ENCODE results near the gene ADGRD2.
A peak's percentile ranks its signal among the peaks of the same experiment; 100 is the strongest.
"Not testable (repeated sequence)": the region's sequence is repeated elsewhere in the genome, so short reads cannot be mapped to it uniquely, and the experiment has no call there.

ADGRD2 gene

GRCh38 chr9:124419832-124420489 lies 30.3 kb upstream of the ADGRD2 start:
- Histone ChIP-seq H3K4me3 (no peak overlapping the region), H3K27me3 (no peaks in the 10 kb centered on the region), H3K4me2 (peak overlapping the region; percentile 43), H3K9me3 (no peaks in the 10 kb centered on the region; the same call in 1 of the 2 replicates), H3K36me3 (no peaks in the 10 kb centered on the region), H3K4me1 (peaks cover 29% of the 10 kb centered on the region), H3K9ac (no peak overlapping the region; the same call in 1 of the 2 replicates), H3K27ac (peak overlapping the region; percentile 31; the same call in 1 of the 2 replicates), H4K20me1 (no peaks in the 10 kb centered on the region)
- TF ChIP-seq Cebpa-rat (IDR thresholded peaks at IDR 0.05) = no peak

GRCh38 chr9:124420991-124421543 lies 29.2 kb upstream of the ADGRD2 start:
- H3K27ac ChIP-seq = no peak overlapping the region
- no peak for TF ChIP-seq Cebpa-rat (IDR thresholded peaks at IDR 0.05)
- H3K4me1 ChIP-seq = peaks cover 29% of the 10 kb centered on the region
- H3K9me3 ChIP-seq = no peaks in the 10 kb centered on the region
- H4K20me1 ChIP-seq = no peaks in the 10 kb centered on the region
- H3K4me3 ChIP-seq = no peak overlapping the region
- H3K9ac ChIP-seq = no peak overlapping the region
- no peaks in the 10 kb centered on the region for H3K36me3 ChIP-seq
- no peaks in the 10 kb centered on the region for H3K27me3 ChIP-seq
- H3K4me2 ChIP-seq = peak overlapping the region; percentile 43

- Histone ChIP-seq H3K9ac (no peak overlapping the region), H3K36me3 (no peaks in the 10 kb centered on the region), H3K9me3 (no peaks in the 10 kb centered on the region), H3K27ac (no peak overlapping the region), H3K4me2 (no peak overlapping the region), H3K27me3 (no peaks in the 10 kb centered on the region), H4K20me1 (no peaks in the 10 kb centered on the region), H3K4me1 (peaks cover 29% of the 10 kb centered on the region), H3K4me3 (no peak overlapping the region)
- TF ChIP-seq Cebpa-rat (IDR thresholded peaks at IDR 0.05) = no peak
These were observed 27.1 kb upstream of the ADGRD2 start for GRCh38 chr9:124423155-124423554.

GRCh38 chr9:124423591-124423990 lies 26.7 kb upstream of the ADGRD2 start:
- Histone ChIP-seq H3K4me3 (no peak overlapping the region), H3K27me3 (no peaks in the 10 kb centered on the region), H3K9ac (no peak overlapping the region), H3K4me1 (peaks cover 29% of the 10 kb centered on the region), H3K36me3 (no peaks in the 10 kb centered on the region), H3K4me2 (no peak overlapping the region), H3K27ac (no peak overlapping the region), H3K9me3 (no peaks in the 10 kb centered on the region), H4K20me1 (no peaks in the 10 kb centered on the region)
- no peak for TF ChIP-seq Cebpa-rat (IDR thresholded peaks at IDR 0.05)

GRCh38 chr9:124425733-124426132 lies 24.5 kb upstream of the ADGRD2 start:
- not testable (repeated sequence) for H3K27ac ChIP-seq, H3K4me2 ChIP-seq, H4K20me1 ChIP-seq, H3K27me3 ChIP-seq, H3K4me3 ChIP-seq, H3K36me3 ChIP-seq, H3K9me3 ChIP-seq, H3K9ac ChIP-seq, H3K4me1 ChIP-seq

- Histone ChIP-seq H3K27ac (no peak overlapping the region), H3K27me3 (no peaks in the 10 kb centered on the region), H3K9ac (no peak overlapping the region), H3K36me3 (no peaks in the 10 kb centered on the region), H4K20me1 (no peaks in the 10 kb centered on the region), H3K4me2 (no peak overlapping the region), H3K9me3 (no peaks in the 10 kb centered on the region), H3K4me1 (peaks cover 1% of the 10 kb centered on the region), H3K4me3 (no peak overlapping the region)
- no peak for TF ChIP-seq Cebpa-rat (IDR thresholded peaks at IDR 0.05)
These were observed 23.9 kb upstream of the ADGRD2 start for GRCh38 chr9:124426361-124426760.

GRCh38 chr9:124427281-124427680 lies 23.0 kb upstream of the ADGRD2 start:
- no peaks in the 10 kb centered on the region for H4K20me1 ChIP-seq
- no peak overlapping the region for H3K9ac ChIP-seq
- no peaks in the 10 kb centered on the region for H3K36me3 ChIP-seq
- no peak overlapping the region for H3K4me2 ChIP-seq
- H3K4me1 ChIP-seq = no peaks in the 10 kb centered on the region
- no peak for TF ChIP-seq Cebpa-rat (IDR thresholded peaks at IDR 0.05)
- no peaks in the 10 kb centered on the region for H3K9me3 ChIP-seq
- no peaks in the 10 kb centered on the region for H3K27me3 ChIP-seq
- H3K27ac ChIP-seq = no peak overlapping the region
- H3K4me3 ChIP-seq = no peak overlapping the region

- H3K4me3 ChIP-seq = no peak overlapping the region
- H3K9ac ChIP-seq = no peak overlapping the region
- no peaks in the 10 kb centered on the region for H3K36me3 ChIP-seq
- H3K4me2 ChIP-seq = no peak overlapping the region
- no peaks in the 10 kb centered on the region for H4K20me1 ChIP-seq
- no peak for TF ChIP-seq Cebpa-rat (IDR thresholded peaks at IDR 0.05)
- H3K9me3 ChIP-seq = no peaks in the 10 kb centered on the region
- no peak overlapping the region for H3K27ac ChIP-seq
- H3K27me3 ChIP-seq = no peaks in the 10 kb centered on the region
- H3K4me1 ChIP-seq = no peaks in the 10 kb centered on the region
These were observed 21.3 kb upstream of the ADGRD2 start for GRCh38 chr9:124428751-124429529.

- Histone ChIP-seq H3K27me3 (no peaks in the 10 kb centered on the region), H3K4me1 (no peaks in the 10 kb centered on the region), H3K4me2 (no peak overlapping the region), H3K4me3 (no peak overlapping the region), H4K20me1 (no peaks in the 10 kb centered on the region), H3K9ac (no peak overlapping the region), H3K36me3 (no peaks in the 10 kb centered on the region), H3K9me3 (no peaks in the 10 kb centered on the region), H3K27ac (no peak overlapping the region)
- no peak for TF ChIP-seq Cebpa-rat (IDR thresholded peaks at IDR 0.05)
These were observed 20.8 kb upstream of the ADGRD2 start for GRCh38 chr9:124429530-124429867.

GRCh38 chr9:124436320-124436719 lies 13.9 kb upstream of the ADGRD2 start:
- Histone ChIP-seq H3K27me3 (no peaks in the 10 kb centered on the region), H3K9ac (no peak overlapping the region), H3K36me3 (no peaks in the 10 kb centered on the region), H3K4me3 (no peak overlapping the region), H3K4me1 (peaks cover 38% of the 10 kb centered on the region), H4K20me1 (no peaks in the 10 kb centered on the region), H3K27ac (peak overlapping the region; percentile 40; the same call in 1 of the 2 replicates), H3K9me3 (peaks cover 8% of the 10 kb centered on the region; the same call in 1 of the 2 replicates), H3K4me2 (peak overlapping the region; percentile 65)
- no peak for TF ChIP-seq Cebpa-rat (IDR thresholded peaks at IDR 0.05)

Measured in BLaER1 (cell line).